ENCODE measurements around the gene AGAP1. TPM values are rescaled to one million over a fixed set of nuclear protein-coding genes. Genes with fewer than 3 reads are reported as not detected.
A peak's percentile ranks its signal among the peaks of the same experiment; 100 is the strongest.

Gene AGAP1
- total and polyA plus RNA-seq, 2 donors from 2014 or later, result 8.1 to 44.5 TPM

DNA sequence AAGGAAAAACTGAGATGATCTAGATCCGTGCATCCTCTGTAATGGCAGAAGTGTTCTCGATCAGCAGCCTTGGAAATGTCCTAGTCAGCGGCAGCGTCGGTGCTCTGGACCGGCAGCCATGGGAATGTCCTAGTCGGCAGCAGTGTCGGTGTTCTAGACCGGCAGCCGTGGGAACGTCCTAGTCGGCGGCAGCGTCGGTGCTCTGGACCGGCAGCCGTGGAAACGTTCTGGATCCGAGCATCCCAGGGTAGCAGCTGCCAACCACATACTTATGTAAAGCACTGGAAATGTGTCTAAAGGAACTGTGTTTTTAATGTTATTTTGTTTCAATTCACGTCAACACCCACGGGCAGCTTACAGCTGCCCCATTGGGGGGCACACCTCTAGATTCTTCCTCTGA, 615.6 kb downstream of the AGAP1 start:
- Histone ChIP-seq H3K27ac (ENCODE audit: low read depth in 2 of 2, low read length in 2 of 2) (no peak overlapping the region), H3K9ac (ENCODE audit: low read length in 3 of 3) (no peak overlapping the region), H3K4me1 (ENCODE audit: control insufficient read depth in 2 of 3, insufficient read depth in 2 of 3, low read depth in 1 of 3, low read length in 3 of 3) (no peaks in the 10 kb centered on the region), H3K9me3 (ENCODE audit: control insufficient read depth in 2 of 3, insufficient read depth in 1 of 3, low read length in 3 of 3) (no peaks in the 10 kb centered on the region), H3K36me3 (ENCODE audit: control insufficient read depth in 2 of 3, insufficient read depth in 3 of 3, low read length in 3 of 3) (no peaks in the 10 kb centered on the region), H3K27me3 (ENCODE audit: control insufficient read depth, insufficient read depth, low read length) (no peaks in the 10 kb centered on the region), H3K4me3 (ENCODE audit: low read length in 3 of 3) (no peak overlapping the region)
- DNase-seq (no peak), FAIRE-seq (no peak)
- no peak for TF ChIP-seq CTCF (IDR thresholded peaks at IDR 0.05; ENCODE audit: borderline replicate concordance, extremely low read depth, insufficient read depth)
- intact Hi-C loops (cut with DNase I), result no loop called here

DNA sequence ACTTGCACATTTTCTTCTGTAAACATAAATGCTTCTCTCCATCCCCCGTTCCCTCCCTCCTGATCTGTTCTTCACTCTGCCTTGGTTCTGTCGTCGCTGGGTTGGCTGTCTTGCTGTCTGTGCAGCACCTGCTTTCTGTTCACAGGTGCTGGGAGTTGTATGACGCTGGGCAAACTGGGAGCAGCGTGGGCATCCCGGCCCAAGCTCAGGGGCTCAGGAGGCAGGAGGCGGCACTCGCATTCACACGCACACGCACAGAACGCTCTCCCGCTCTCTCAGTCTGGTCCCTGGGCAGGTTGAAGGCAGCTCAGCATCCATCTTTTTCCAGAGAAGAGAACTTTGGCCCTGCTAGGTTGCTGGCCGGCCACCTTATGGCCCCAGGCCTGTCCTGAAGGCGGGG, 618.6 kb downstream of the AGAP1 start:
- FAIRE-seq, result no peak

DNA sequence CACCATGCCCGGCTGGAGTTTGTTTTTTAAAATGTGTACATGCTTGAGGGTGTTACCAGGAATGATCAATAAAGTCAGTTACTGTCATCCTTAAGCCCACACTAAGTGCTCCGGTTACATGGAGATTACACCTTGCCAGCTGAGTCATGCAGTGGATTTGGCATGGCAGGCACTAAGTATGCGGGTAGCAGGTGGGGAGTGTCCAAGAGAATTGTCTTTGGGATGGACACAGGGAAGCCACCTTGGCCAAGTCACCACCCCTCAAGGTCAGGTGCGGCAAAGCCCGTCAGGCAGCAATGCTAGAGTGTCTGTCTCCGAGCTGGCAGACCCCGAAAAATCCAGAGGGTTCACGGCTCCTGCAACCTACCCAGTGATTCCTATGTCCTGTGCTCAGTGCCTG, 619.6 kb downstream of the AGAP1 start:
- intact Hi-C loops (cut with DNase I), result no loop called here
- TF ChIP-seq CTCF (IDR thresholded peaks at IDR 0.05; ENCODE audit: borderline replicate concordance, extremely low read depth, insufficient read depth), result no peak
- Histone ChIP-seq H3K4me1 (ENCODE audit: control insufficient read depth in 2 of 3, insufficient read depth in 2 of 3, low read depth in 1 of 3, low read length in 3 of 3) (no peaks in the 10 kb centered on the region), H3K9ac (ENCODE audit: low read length in 3 of 3) (no peak overlapping the region), H3K27ac (ENCODE audit: low read depth in 2 of 2, low read length in 2 of 2) (no peak overlapping the region), H3K4me3 (ENCODE audit: low read length in 3 of 3) (no peak overlapping the region), H3K36me3 (ENCODE audit: control insufficient read depth in 2 of 3, insufficient read depth in 3 of 3, low read length in 3 of 3) (no peaks in the 10 kb centered on the region), H3K9me3 (ENCODE audit: control insufficient read depth in 2 of 3, insufficient read depth in 1 of 3, low read length in 3 of 3) (no peaks in the 10 kb centered on the region), H3K27me3 (ENCODE audit: control insufficient read depth, insufficient read depth, low read length) (no peaks in the 10 kb centered on the region)
- no peak for FAIRE-seq
- no peak for DNase-seq

More for the DNA sequence above, 618.6 kb downstream of the AGAP1 start:
- intact Hi-C loops (cut with DNase I), result no loop called here
- H3K27me3 ChIP-seq (ENCODE audit: control insufficient read depth, insufficient read depth, low read length), result no peaks in the 10 kb centered on the region
- no peak overlapping the region for H3K27ac ChIP-seq (ENCODE audit: low read depth in 2 of 2, low read length in 2 of 2)
- peak in 1 of 5 donors; percentile 45 for DNase-seq
- no peak overlapping the region for H3K4me3 ChIP-seq (ENCODE audit: low read length in 3 of 3)
- H3K9me3 ChIP-seq (ENCODE audit: control insufficient read depth in 2 of 3, insufficient read depth in 1 of 3, low read length in 3 of 3), result no peaks in the 10 kb centered on the region
- no peak for TF ChIP-seq CTCF (IDR thresholded peaks at IDR 0.05; ENCODE audit: borderline replicate concordance, extremely low read depth, insufficient read depth)
- no peak overlapping the region for H3K9ac ChIP-seq (ENCODE audit: low read length in 3 of 3)
- no peaks in the 10 kb centered on the region for H3K36me3 ChIP-seq (ENCODE audit: control insufficient read depth in 2 of 3, insufficient read depth in 3 of 3, low read length in 3 of 3)
- no peaks in the 10 kb centered on the region for H3K4me1 ChIP-seq (ENCODE audit: control insufficient read depth in 2 of 3, insufficient read depth in 2 of 3, low read depth in 1 of 3, low read length in 3 of 3)

DNA sequence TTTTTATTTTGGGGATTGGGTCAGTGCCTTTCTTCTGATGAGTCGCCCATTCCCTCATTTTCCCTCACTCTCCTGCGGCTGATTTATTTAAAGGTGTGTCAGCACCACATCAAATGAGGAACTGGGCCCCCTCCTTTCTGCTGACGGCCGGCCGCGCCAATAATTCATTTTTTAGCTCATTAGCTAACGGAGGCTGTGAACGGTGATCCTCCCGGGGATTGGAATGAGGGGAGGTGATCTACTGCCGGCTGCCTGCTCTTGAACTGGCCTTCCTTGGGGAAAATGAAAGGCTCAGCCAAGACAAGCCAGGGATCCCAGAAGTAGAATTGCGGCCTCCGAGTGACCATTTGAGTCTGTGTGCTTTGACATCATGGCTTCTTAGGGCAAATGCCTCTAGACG, 620.1 kb downstream of the AGAP1 start:
- no peaks in the 10 kb centered on the region for H3K27me3 ChIP-seq (ENCODE audit: control insufficient read depth, insufficient read depth, low read length)
- H3K9ac ChIP-seq (ENCODE audit: low read length in 3 of 3), result no peak overlapping the region
- no peaks in the 10 kb centered on the region for H3K9me3 ChIP-seq (ENCODE audit: control insufficient read depth in 2 of 3, insufficient read depth in 1 of 3, low read length in 3 of 3)
- DNase-seq (no peak), FAIRE-seq (no peak)
- no peak overlapping the region for H3K4me3 ChIP-seq (ENCODE audit: low read length in 3 of 3)
- no peak for TF ChIP-seq CTCF (IDR thresholded peaks at IDR 0.05; ENCODE audit: borderline replicate concordance, extremely low read depth, insufficient read depth)
- H3K27ac ChIP-seq (ENCODE audit: low read depth in 2 of 2, low read length in 2 of 2), result no peak overlapping the region
- intact Hi-C loops (cut with DNase I), result no loop called here
- no peaks in the 10 kb centered on the region for H3K4me1 ChIP-seq (ENCODE audit: control insufficient read depth in 2 of 3, insufficient read depth in 2 of 3, low read depth in 1 of 3, low read length in 3 of 3)
- no peaks in the 10 kb centered on the region for H3K36me3 ChIP-seq (ENCODE audit: control insufficient read depth in 2 of 3, insufficient read depth in 3 of 3, low read length in 3 of 3)

Measured in kidney (tissue), 14 donors.